ENCODE data around the gene BRI3. TPM values are rescaled to one million over a fixed set of nuclear protein-coding genes. Genes with fewer than 3 reads are reported as not detected.

The BRI3 gene
- total RNA-seq, 1 donor from 2014 or later: 240 TPM

DNA sequence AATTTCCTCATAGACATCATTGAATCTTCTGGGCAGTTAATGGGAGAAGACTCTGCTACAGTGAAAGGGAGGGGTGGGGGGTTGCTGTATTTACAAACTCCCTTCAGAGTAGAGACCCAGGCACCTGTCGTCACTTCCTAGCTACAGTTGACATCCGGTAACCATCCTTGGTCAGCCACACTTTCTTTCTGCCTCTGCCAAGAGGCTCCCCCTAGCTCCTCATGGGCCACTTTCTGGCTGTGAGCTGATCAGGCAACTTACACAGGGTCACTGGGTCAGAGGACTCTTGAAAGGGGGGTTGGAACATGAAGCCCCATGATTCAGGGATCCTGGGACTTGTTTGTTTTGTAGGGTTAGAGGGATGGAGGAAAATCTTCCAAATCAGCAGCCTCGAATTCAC is 30.7 kb upstream of the BRI3 start:
- intact Hi-C loops (cut with DNase I): loop anchor here (10.0 kb wide), 1 partner anchor 1926 kb away; the partner anchor contains the start of gene SLC25A13
- ATAC-seq (no peak), DNase-seq (ENCODE audit: missing footprints) (no peak)

DNA sequence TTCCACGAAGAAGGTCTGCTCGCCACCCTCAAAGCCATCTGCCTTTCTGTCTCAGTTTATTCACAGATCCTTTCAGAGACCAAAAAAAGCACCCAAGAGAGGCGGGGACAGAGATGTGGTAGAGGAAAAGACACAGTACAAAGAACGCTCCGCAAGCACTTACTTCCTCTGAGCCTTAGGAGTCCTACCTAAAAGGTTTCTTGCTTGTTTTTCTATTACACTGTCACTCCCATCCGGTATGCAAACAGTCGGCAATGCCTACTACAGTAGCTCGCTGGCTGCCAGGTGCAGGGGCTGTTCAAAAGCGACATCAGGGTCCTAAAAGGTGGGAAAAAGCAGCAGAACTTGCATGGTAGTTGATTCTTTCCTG is 30.3 kb upstream of the BRI3 start:
- ATAC-seq (no peak), DNase-seq (ENCODE audit: missing footprints) (no peak)
- intact Hi-C loops (cut with DNase I): loop anchor here (10.0 kb wide), 1 partner anchor 1926 kb away; the partner anchor contains the start of gene SLC25A13

DNA sequence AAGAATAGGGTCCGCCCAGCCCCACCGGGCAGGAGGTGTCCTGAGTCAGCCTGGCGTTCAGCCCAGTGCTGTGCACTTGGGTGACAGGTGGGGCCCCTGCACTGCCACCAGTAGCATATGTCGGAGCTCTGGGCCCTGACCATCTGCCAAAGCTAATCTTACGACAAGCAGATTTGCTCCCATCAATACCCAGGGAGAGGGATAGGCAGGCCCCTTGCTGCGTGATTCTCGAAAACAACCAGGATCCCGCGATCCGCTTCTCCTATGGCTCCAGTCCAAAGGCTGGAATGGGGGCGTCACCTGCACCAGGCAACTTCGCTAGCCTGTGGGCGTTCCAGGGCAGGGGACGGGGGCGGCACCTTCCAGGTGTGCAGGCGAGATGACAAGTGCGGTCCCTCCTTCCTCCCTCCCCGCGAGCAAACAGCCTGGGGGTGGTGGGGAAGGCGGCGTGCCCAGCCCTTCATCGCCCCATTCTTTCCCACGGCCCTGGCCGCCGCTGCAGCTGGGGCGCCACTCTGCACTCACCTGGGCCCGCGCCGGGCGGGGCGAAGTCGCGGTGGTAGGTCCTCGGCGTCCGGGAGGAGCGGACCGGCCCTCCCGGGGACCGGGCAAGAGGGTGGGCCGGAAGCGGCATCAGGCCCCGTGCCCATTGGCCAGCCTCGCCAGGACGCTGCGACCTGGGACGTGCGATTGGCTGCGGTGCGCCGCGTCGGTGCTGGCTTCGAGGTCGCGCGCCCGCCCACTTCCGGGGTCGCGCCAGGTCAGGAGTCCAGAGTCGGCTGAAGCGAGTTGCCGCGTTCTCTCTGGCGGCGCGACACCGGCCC is 29.7 kb upstream of the BRI3 start, which contains the start of gene TECPR1:
Gene TECPR1 (minus strand): TSS at position 632 of the 824 bp plus-strand sequence. CDS start 6,086 bp downstream, outside the sequence.
- intact Hi-C loops (cut with DNase I): loop anchor here (2.0 to 10.0 kb wide), 2 partner anchors 29 to 1927 kb away; partner anchors contain the start of genes BRI3 and SLC25A13
- DNase-seq (ENCODE audit: missing footprints) (peak; percentile 98), ATAC-seq (peak; percentile 100)

DNA sequence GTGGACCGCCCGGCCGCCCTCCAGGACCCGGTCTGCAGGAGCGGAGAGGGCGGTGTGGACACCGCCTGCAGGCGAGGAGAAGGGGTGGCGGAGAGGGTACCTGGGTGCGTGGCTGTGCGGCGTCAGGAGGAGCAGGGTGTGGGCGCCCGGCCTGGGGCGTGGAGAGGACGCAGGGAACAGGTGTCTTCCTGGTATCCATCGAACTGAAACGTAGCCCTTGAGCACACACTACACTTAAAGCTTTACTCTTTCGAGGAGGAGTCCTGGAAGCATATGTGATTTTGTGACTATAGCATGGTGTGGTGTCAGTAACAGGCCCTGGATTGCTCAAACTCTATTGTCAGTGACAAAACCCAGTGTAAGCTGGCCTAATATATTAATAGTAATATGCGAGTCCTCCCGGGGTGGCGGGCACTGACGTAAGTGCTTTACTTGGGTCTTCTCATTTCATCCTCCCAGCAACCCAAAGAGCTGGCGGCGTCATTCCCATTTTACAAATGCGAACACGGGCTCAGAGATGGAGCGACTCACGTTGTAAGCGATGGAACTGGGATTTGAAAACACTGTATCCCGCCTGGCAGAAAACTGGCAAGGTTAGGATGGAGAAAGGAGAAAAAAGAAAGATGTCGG is 28.9 kb upstream of the BRI3 start:
- intact Hi-C loops (cut with DNase I): loop anchor here (2.0 to 10.0 kb wide), 2 partner anchors 28 to 1928 kb away; partner anchors contain the start of genes BRI3 and SLC25A13
- ATAC-seq (no peak), DNase-seq (ENCODE audit: missing footprints) (no peak)

DNA sequence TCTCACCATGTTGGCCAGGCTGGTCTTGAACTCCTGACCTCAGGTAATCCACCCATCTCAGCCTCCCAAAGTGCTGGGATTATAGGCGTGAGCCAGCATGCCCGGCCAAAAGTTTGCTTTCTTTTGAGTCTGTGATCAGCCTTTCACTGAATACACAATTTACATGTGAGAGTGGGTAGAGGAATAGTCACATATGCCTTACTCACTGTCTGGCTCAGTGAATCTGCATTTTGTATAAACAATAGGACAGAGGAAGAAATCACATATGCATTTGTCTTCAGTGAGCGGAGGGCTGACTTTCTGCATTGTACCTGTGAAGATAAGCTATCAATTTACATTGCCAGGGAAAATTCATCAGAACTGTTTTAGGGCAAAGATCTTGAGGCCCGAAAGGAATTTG is 27.0 kb upstream of the BRI3 start:
- intact Hi-C loops (cut with DNase I): loop anchor here (10.0 kb wide), 1 partner anchor 1930 kb away; the partner anchor contains the start of gene SLC25A13
- ATAC-seq: no peak
- no peak for DNase-seq (ENCODE audit: missing footprints)

DNA sequence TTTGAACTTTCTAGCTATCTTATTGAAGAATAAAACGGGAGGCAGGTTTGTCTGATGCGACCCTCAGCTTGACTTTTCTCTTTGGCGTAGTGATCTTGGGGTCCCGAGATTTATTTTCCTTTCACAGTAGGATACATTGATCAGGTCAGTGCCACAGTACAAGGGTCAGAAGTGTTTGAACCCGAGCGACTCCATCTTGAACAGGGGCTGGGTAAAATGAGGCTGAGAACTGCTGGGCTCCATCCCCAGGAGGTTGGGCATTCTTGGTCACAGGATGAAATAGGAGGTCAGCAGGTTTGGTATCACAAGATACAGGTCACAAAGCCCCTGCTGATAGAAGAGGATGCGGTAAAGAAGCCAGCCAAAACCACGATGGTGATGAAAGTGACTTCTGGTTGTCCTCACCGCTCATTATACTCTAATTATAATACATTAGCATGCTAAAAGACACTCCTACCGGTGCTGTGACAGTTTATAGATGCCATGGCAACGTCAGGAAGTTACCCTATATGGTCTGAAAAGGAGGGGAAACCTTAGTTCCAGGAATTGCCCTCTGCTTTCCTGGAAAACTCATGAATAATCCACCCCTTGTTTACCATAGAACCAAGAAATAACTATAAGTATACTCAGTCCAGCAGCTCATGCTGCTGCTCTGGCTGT is 26.4 kb upstream of the BRI3 start:
- intact Hi-C loops (cut with DNase I): loop anchor here (10.0 kb wide), 1 partner anchor 1930 kb away; the partner anchor contains the start of gene SLC25A13
- ATAC-seq (no peak), DNase-seq (ENCODE audit: missing footprints) (no peak)

DNA sequence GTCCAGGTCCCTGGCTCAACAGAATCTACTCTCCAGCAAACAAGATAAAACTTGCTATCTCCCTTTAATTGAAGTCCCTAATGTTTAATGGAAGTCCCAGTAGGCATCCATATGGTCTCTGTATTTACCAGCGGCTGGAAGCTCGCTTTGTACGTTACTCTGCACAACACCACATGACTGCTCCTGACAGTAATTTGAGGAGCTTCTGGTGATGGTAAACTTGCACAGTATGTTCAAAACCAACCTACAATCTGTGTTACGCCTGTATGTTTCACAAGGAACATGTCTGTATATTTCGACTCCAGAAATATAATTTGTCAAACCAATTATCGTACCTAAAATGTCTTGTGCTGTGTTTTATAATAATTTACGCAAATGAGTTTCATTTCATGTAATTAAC is 25.1 kb upstream of the BRI3 start:
- DNase-seq (ENCODE audit: missing footprints) (no peak), ATAC-seq (no peak)
- intact Hi-C loops (cut with DNase I): loop anchor here (10.0 kb wide), 1 partner anchor 1932 kb away; the partner anchor contains the start of gene SLC25A13

DNA sequence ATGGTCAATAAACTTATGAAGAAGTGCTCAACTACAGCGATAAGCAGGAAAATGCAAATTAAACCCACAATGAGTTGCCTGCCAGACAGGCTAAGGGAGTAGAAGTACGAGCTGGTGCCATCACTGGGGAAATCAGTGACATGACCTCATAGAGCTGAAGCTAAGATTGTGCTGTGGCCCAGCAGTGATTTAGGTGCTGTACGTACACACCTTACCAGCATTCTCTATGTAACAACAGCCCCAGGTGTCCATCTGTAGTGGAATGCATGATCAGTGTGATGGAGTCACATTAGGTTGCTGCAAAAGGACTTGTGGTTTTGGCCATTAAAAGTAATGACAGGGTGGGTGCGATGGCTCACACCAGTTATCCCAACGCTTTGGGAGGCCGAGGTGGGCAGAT is 23.8 kb upstream of the BRI3 start:
- intact Hi-C loops (cut with DNase I): loop anchor here (10.0 kb wide), 1 partner anchor 1933 kb away; the partner anchor contains the start of gene SLC25A13
- ATAC-seq (no peak), DNase-seq (ENCODE audit: missing footprints) (no peak)

DNA sequence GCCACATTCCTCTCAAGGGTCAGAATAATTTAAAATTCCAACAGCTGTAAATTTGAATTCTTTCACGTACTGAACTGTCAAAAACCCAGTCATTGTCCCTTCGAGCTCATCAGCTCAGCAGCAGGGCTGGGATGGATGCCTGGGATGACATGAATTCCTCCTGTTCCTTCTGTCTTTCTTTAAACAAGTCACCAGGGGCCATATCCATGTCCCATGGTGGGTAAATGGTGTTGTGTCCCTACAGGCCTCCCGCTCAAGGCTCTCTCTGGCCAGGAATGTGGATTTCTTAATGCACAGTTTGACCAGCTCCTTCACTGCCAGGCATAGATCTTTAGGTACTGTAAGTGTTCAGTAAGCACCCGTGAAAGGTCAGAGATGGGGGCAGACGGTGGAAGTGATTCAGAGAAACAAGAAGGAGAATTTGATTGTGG is 15.6 kb upstream of the BRI3 start:
- DNase-seq (ENCODE audit: missing footprints) (no peak), ATAC-seq (no peak)
- intact Hi-C loops (cut with DNase I): no loop called here

DNA sequence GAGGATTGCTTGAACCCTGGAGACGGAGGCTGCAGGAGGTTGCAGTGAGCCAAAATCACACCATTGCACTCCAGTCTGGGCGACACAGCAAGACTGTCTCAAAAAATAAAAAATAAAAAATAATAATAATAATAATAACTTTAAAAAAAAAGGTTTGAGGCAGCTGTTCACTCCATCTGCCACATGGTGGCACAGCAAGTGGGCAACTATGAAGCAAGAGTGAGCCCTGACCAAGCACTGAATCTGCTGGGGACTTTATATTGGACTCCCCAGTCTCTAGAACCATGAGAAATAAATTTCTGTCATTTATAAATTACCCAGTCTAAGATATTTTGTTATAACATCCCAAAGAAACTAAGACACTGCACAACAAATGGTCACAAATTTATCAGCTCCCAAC is 14.6 kb upstream of the BRI3 start:
- DNase-seq (ENCODE audit: missing footprints): no peak
- ATAC-seq: no peak
- intact Hi-C loops (cut with DNase I): no loop called here

DNA sequence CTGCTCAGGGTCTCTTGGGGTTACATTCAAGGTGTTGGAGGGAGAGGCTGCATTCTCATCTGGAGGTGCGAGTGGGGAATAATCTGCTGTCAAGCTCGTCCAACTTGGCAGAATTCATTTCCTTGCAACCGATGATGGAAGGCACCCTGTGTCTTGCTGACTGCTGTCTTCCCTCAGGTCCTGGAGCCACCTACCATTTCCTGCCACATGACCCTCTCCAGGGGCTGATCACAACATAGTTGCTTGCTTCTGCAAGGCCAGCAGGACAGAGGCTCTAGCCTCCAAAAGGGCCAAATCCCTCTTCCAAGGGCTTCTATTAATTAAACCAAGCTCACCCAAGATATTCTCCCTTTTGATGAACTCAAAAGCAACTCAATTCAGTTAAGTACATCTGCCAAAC is 14.2 kb upstream of the BRI3 start:
- intact Hi-C loops (cut with DNase I): no loop called here
- ATAC-seq (no peak), DNase-seq (ENCODE audit: missing footprints) (no peak)

DNA sequence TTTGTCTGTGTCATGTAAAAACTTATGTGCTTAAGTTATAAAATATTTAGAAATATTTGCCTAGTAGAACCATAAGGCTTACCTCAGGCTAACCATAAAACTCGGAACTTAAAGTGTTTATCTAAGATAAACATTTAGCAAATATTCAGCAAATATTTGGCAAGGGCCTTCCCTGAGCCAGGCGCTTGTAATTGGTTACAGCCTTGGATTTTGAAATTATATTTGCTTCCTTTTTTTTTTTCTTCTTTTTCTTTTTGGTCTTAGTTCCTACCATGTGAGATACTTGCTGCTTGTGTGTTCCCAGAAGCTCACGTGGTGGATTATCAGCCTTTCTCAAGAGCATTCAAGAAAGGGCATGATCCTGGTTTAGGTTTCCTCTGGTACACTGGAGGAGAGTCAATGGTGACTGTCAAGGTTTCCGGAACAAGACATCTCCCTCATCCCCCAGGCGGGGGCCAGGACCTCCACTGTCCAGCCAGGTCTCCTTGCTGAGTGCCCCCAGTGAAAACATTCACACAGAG is 5.2 kb upstream of the BRI3 start:
- intact Hi-C loops (cut with DNase I): no loop called here
- ATAC-seq: no peak
- DNase-seq (ENCODE audit: missing footprints): no peak

DNA sequence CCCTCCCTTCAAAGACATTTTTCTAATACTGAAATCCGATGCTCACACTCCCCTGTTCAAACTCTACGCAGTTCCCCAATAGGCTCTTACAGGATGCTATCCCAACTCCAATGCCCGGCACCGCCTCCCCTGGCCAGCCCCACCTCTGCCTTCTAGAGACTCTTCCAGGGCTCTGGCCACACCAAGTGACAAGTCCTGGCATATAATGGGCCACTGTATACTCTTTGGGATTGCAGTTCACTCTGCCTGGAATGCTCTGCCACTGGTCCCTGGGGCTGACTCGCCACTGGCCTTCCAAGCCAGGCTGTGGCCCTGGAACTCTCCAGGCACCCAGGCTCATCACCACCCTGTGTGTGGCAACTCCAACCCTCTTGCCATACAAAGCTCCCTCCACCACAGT is 3.1 kb upstream of the BRI3 start:
- intact Hi-C loops (cut with DNase I): no loop called here
- DNase-seq (ENCODE audit: missing footprints): no peak

DNA sequence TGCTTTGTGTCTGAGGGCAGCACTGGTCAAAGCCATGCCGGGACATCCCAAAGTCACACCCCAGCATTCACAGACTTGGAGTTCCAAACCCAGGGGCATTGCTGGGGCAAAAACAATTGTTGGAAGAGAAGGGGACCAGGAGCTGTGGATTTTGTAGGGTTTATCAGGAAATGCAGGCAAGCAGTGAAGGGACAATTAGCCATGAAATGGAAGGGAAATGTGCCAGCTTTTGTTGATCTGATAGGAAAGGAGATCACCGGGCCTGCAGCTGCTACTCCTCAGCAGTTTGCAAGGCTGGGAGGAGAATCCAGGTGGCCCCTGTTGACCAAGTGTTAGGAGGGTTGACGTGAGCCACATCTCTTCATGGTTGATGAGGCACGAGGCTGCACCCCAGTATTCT is 2.5 kb upstream of the BRI3 start:
- DNase-seq (ENCODE audit: missing footprints) (no peak), ATAC-seq (no peak)
- intact Hi-C loops (cut with DNase I): no loop called here

More for the DNA sequence above, 3.1 kb upstream of the BRI3 start:
- no peak for ATAC-seq

DNA sequence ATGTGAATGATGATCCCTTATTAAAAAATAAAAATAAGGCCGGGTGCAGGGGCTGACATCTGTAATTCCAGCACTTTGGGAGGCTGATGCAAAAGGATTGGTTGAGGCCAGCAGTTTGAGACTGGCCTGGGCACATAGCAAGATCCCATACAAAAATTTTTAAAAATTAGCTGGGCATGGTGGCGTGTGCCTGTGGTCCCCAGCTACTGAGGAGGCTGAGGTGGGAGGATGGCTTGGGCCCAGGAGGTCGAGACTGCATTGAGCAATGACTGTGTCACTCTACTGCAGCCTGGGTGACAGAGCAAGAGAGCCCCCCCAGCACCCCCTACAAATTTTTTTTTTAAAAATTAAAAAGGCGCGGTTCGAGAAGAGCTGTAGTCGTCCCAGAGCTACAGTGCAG is 1.2 kb upstream of the BRI3 start:
- ATAC-seq: no peak
- no peak for DNase-seq (ENCODE audit: missing footprints)
- intact Hi-C loops (cut with DNase I): loop anchor here (2.0 to 5.0 kb wide), 3 partner anchors 27 to 547 kb away; partner anchors contain the start of genes BAIAP2L1 and TECPR1

DNA sequence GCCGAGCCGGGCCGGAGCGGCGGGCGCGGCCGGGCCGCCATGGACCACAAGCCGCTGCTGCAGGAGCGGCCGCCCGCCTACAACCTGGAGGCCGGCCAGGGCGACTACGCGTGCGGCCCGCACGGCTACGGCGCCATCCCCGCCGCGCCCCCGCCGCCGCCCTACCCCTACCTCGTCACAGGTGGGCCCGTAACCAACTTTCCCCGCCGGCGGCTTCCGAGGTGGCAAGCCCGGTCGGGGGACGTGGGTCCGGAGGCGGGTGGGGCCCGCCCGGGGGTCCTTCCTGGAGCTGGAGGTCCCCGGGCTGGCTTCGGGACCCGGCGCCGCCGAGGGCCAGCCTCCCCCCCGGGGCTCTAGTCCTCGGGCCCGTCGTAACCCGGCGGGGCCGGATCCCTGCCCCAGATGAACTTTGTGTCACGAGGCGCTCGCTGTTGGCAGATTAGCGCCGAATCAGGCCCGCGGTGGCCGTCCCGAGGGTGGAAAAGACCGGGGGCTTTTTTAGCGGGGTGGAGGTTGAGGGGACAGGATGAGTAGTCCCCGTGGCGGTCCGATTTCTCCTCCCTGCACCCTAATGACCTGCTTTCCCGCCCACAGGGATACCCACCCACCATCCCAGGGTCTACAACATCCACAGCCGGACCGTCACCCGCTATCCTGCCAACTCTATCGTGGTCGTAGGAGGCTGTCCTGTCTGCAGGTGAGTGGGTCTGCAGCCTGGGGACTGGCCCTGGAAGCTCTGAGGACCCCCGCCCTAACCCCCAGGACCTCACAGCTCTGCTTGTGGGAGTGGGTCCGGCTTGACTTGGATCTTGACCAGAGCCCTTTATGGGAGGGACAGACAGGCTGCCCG is 496 bp downstream of the BRI3 start:
- no peak for DNase-seq (ENCODE audit: missing footprints)
- ATAC-seq: no peak
- intact Hi-C loops (cut with DNase I): loop anchor here (2.0 to 5.0 kb wide), 3 partner anchors 29 to 545 kb away; partner anchors contain the start of genes BAIAP2L1 and TECPR1

DNA sequence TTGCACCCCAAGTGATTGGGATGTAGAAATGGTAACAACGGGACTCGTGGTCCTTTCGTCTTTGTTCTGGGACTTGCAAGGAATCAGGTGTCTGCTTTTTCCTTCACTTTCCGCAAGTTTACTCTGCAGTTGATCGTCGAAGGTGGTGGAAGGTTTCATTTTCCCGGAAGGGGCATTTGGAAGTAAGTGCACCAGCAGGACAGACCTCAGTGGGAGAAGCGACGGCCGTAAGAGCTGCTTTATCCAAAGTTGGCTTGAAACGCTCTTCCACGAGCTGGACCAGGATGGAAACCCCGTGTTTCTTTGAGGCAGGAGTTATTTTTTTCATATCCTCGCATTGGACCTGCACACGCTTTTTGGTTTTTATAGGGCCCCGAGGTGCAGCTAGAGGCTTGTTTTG is 1.2 kb downstream of the BRI3 start:
- no peak for DNase-seq (ENCODE audit: missing footprints)
- ATAC-seq: no peak
- intact Hi-C loops (cut with DNase I): loop anchor here (5.0 kb wide), 2 partner anchors 120 to 545 kb away; partner anchors contain the start of gene BAIAP2L1
